ENCODE measurements around the gene NDUFS2.
A peak's percentile ranks its signal among the peaks of the same experiment; 100 is the strongest.

NDUFS2 gene

GRCh38 chr1:161166669-161167548, 35.3 kb upstream of the NDUFS2 start:
- ATAC-seq, result peak; percentile 33

GRCh38 chr1:161168906-161169305, 33.3 kb upstream of the NDUFS2 start:
- no peak for TF ChIP-seq CREB5 (CRISPR knock-in tag; IDR thresholded peaks at IDR 0.05; ENCODE audit: low read depth)
- TF ChIP-seq ZNF565 (CRISPR knock-in tag; conservative IDR thresholded peaks at IDR 0.05; ENCODE audit: low read depth), result no peak
- TF ChIP-seq ARNTL (CRISPR knock-in tag; IDR thresholded peaks at IDR 0.05; ENCODE audit: borderline replicate concordance, low read depth), result no peak
- no peak for TF ChIP-seq ZNF70 (CRISPR knock-in tag; IDR thresholded peaks at IDR 0.05)
- no peak for TF ChIP-seq ZC3H10 (CRISPR knock-in tag; IDR thresholded peaks at IDR 0.05)
- TF ChIP-seq OSR1 (CRISPR knock-in tag; IDR thresholded peaks at IDR 0.05), result no peak
- no peak for TF ChIP-seq ZFP3 (CRISPR knock-in tag; IDR thresholded peaks at IDR 0.05)
- no peak for TF ChIP-seq ZFP30 (CRISPR knock-in tag; IDR thresholded peaks at IDR 0.05)
- no peak for ATAC-seq

More at GRCh38 chr1:161166669-161167548, 35.3 kb upstream of the NDUFS2 start:
- TF ChIP-seq CSRNP3 (CRISPR knock-in tag; IDR thresholded peaks at IDR 0.05), result no peak
- no peak for TF ChIP-seq ZFP30 (CRISPR knock-in tag; IDR thresholded peaks at IDR 0.05)
- TF ChIP-seq TSHZ2 (CRISPR knock-in tag; IDR thresholded peaks at IDR 0.05), result no peak
- no peak for TF ChIP-seq ZNF565 (CRISPR knock-in tag; conservative IDR thresholded peaks at IDR 0.05; ENCODE audit: low read depth)
- no peak for TF ChIP-seq OSR1 (CRISPR knock-in tag; IDR thresholded peaks at IDR 0.05)
- no peak for TF ChIP-seq ZC3H10 (CRISPR knock-in tag; IDR thresholded peaks at IDR 0.05)
- TF ChIP-seq CSDC2 (CRISPR knock-in tag; IDR thresholded peaks at IDR 0.05), result no peak
- no peak for TF ChIP-seq GLIS3 (CRISPR knock-in tag; IDR thresholded peaks at IDR 0.05)
- no peak for TF ChIP-seq TOX (CRISPR knock-in tag; IDR thresholded peaks at IDR 0.05; ENCODE audit: borderline replicate concordance)
- no peak for TF ChIP-seq PATZ1 (CRISPR knock-in tag; IDR thresholded peaks at IDR 0.05; ENCODE audit: borderline replicate concordance)
- no peak for TF ChIP-seq PPARA (CRISPR knock-in tag; IDR thresholded peaks at IDR 0.05; ENCODE audit: borderline replicate concordance)
- no peak for TF ChIP-seq BACH2 (CRISPR knock-in tag; IDR thresholded peaks at IDR 0.05; ENCODE audit: borderline replicate concordance)
- TF ChIP-seq ISL1 (CRISPR knock-in tag; IDR thresholded peaks at IDR 0.05), result no peak
- no peak for TF ChIP-seq ESRRG (CRISPR knock-in tag; IDR thresholded peaks at IDR 0.05)
- no peak for TF ChIP-seq ZNF70 (CRISPR knock-in tag; IDR thresholded peaks at IDR 0.05)
- no peak for TF ChIP-seq TCF4 (CRISPR knock-in tag; IDR thresholded peaks at IDR 0.05; ENCODE audit: borderline replicate concordance)
- TF ChIP-seq ARNTL (CRISPR knock-in tag; IDR thresholded peaks at IDR 0.05; ENCODE audit: borderline replicate concordance, low read depth), result no peak

- ATAC-seq, result no peak
- TF ChIP-seq ZC3H10 (CRISPR knock-in tag; IDR thresholded peaks at IDR 0.05) (no peak), PATZ1 (CRISPR knock-in tag; IDR thresholded peaks at IDR 0.05; ENCODE audit: borderline replicate concordance) (no peak), TCF4 (CRISPR knock-in tag; IDR thresholded peaks at IDR 0.05; ENCODE audit: borderline replicate concordance) (no peak), ESRRG (CRISPR knock-in tag; IDR thresholded peaks at IDR 0.05) (no peak), POU6F1 (CRISPR knock-in tag; IDR thresholded peaks at IDR 0.05; ENCODE audit: borderline replicate concordance, low read depth) (no peak), ISL1 (CRISPR knock-in tag; IDR thresholded peaks at IDR 0.05) (no peak), CSDC2 (CRISPR knock-in tag; IDR thresholded peaks at IDR 0.05) (no peak)
Measured at GRCh38 chr1:161171191-161171590, 31.0 kb upstream of the NDUFS2 start.

Measured in SK-N-SH treated with all-trans-retinoic acid at 6 μM for 48 hours (cell line).